Thymus (tissue), 11 donors: ENCODE results near the gene PDE6C. TPM values are rescaled to one million over a fixed set of nuclear protein-coding genes. Genes with fewer than 3 reads are reported as not detected.

Experiments used
- DNase-seq, 9 donors: peaks; one replicate each; pipeline ENCODE4 v3.0.0-alpha.2; 2013; ENCODE audit warnings: low spot score in 9 of 9, low read depth in 6 of 9, missing footprints in 1 of 9
- H3K27ac ChIP-seq, 2 donors: one replicate each; pipeline ENCODE4 v1.5.1; 2013; ENCODE audit warnings: control low read depth in 1 of 2, low read depth in 1 of 2, low read length in 1 of 2, mild to moderate bottlenecking in 1 of 2, moderate library complexity in 1 of 2
- H3K27me3 ChIP-seq, 2 donors: one replicate each; pipeline ENCODE4 v1.5.1; 2013; ENCODE audit warnings: low read length in 1 of 2; ENCODE audit not compliant: control insufficient read depth in 2 of 2, insufficient read depth in 1 of 2
- H3K36me3 ChIP-seq, 2 donors: one replicate each; pipeline ENCODE4 v1.5.1; 2013; ENCODE audit warnings: low read length in 1 of 2, mild to moderate bottlenecking in 1 of 2, moderate library complexity in 1 of 2; ENCODE audit not compliant: control insufficient read depth in 2 of 2, insufficient read depth in 2 of 2
- H3K4me1 ChIP-seq, 2 donors: one replicate each; pipeline ENCODE4 v1.5.1; 2013; ENCODE audit warnings: low read length in 2 of 2; ENCODE audit not compliant: control insufficient read depth in 2 of 2, insufficient read depth in 2 of 2
- H3K4me3 ChIP-seq, 2 donors: one replicate each; pipeline ENCODE4 v1.5.1; 2013; ENCODE audit warnings: low read length in 2 of 2, control low read depth in 1 of 2, mild to moderate bottlenecking in 1 of 2
- H3K9me3 ChIP-seq, 2 donors: one replicate each; pipeline ENCODE4 v1.5.1; 2013; ENCODE audit warnings: low read length in 1 of 2, mild to moderate bottlenecking in 1 of 2; ENCODE audit not compliant: control insufficient read depth in 2 of 2, insufficient read depth in 1 of 2
- WGBS: extraction: QIAGEN DNeasy Blood & Tissue Kit; methylation state at CpG from one replicate; pipeline ENCODE4 v1.1.7; 2013; 5-methylcytosine and 5-hydroxymethylcytosine counted together
- polyA plus RNA-seq: library from polyadenylated mRNA; stranded (reverse); fragments of 200-250 nt; gene quantifications from one replicate; pipeline ENCODE4 v1.2.3, GENCODE V29; 2013
- total RNA-seq: library from RNA; stranded (reverse); fragments of 120-200 nt; gene quantifications from one replicate; pipeline ENCODE4 v1.2.4, GENCODE V29; 2013
- donor health status: healthy.

PDE6C gene
- total and polyA plus RNA-seq, 2 donors, result 0.18 TPM; not detected in 1

DNA sequence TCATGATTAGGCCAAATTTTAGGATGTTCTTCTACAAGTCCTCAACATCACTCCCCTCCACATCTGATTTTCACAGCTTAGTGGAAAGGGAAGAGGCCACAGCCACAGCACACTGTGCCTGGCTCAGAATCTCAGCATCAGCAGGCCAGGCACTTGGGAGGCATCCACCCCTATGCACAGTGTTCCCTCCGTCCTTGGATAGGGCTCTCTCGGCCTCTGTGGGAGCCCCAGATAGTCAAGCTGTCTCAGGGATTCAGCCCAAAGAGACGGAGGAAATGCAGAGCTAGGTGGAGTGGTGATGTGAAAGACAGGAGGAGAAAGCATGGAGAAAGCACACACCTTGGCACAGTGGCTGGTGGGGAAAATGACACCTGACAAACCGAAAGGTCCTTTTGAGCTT lies 12.6 kb upstream of the PDE6C start:
- whole genome bisulfite sequencing, result 98% methylated on average over 4 of the region's 4 CpGs
- no peak overlapping the region for H3K27ac ChIP-seq
- no peaks in the 10 kb centered on the region for H3K36me3 ChIP-seq
- H3K27me3 ChIP-seq, result peaks cover 31 to 54% of the 10 kb centered on the region in 2 donors
- H3K4me3 ChIP-seq, result no peak overlapping the region
- DNase-seq, result no peak
- H3K9me3 ChIP-seq, result peaks cover 0 to 3% of the 10 kb centered on the region in 2 donors
- H3K4me1 ChIP-seq, result no peaks in the 10 kb centered on the region

DNA sequence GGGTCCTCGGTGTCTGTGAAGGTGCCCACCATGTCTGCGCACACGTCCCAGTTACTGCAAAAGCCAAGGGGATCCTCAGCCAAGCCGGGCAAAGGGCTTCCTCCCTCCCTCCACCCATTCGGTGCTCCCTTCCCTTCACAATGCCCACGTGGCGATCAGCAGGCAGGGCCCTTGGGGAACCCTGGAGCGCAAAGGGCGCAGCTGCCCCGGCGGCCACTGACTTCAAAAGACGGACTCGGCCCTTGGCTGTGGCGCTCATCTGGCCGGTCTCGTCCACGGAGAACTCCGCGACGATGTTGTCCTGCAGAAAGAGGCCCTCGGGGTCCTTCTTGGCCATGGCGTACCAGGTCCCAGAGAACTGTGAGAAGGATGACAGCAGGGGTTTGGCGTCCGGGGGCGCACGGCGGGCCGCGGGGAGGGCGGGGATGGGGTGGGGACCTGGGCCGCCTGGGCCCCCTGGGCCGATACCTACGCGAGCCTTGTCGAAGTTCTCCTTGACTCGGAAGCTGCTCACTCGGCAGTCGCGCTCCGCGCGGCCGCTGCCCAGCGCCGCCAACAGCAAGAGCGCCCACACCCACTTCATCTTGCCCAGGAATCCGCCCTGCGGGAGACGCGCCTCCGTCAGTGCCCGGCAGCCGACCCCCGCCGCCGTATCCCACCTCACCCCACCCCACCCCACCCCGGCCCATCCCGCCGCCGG lies 11.7 kb upstream of the PDE6C start:
- no peaks in the 10 kb centered on the region for H3K4me1 ChIP-seq
- no peak for DNase-seq
- WGBS, result 18% methylated on average over 60 of the region's 60 CpGs
- H3K4me3 ChIP-seq, result no peak overlapping the region
- no peak overlapping the region for H3K27ac ChIP-seq
- no peaks in the 10 kb centered on the region for H3K36me3 ChIP-seq
- H3K27me3 ChIP-seq, result peaks cover 31 to 54% of the 10 kb centered on the region in 2 donors
- peaks cover 0 to 3% of the 10 kb centered on the region in 2 donors for H3K9me3 ChIP-seq

DNA sequence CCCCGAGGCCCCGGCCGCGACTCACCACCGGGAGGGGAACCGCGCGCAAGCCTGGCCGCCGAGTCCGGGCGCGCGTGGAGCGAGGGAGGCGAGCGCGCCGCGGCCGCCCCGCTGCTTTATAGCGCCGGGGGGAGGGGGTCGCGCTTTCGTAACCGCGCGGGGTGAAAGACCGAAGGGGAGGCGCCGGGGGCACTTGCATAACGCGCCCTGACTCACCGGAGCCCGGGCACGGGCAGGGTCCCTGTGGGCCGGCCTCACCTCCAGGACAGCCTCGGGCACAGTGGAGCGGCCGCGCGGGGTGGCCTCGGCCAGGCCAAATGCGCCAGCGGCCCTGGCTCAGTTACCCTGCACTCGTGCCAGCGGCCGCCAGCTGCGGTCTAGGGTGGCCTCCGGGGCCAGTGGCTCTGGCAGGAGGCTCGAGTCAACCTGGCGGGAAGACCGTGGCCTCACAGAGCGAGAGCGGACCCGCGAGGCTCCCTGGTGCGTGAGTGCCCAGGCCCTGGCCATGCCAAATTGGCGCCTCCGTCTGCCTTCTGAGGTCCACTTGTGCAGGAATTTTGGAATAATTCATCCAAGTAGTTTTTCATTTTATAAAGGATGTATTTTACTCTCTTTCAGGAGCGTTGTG lies 11.1 kb upstream of the PDE6C start, which contains the start of gene RBP4:
RBP4 (minus strand) TSS at position 90 of the 628 bp plus-strand sequence. CDS start 207 bp downstream, outside the sequence.
- Histone ChIP-seq H3K27ac (no peak within 1 kb of the TSS), H3K4me1 (no peaks in the 10 kb centered on the region), H3K36me3 (no peaks in the 10 kb centered on the region), H3K9me3 (peaks cover 0 to 3% of the 10 kb centered on the region in 2 donors), H3K4me3 (no peak within 1 kb of the TSS), H3K27me3 (peaks cover 31 to 54% of the 10 kb centered on the region in 2 donors)
- 3% methylated on average over 63 of the region's 63 CpGs for WGBS
- DNase-seq, result no peak

DNA sequence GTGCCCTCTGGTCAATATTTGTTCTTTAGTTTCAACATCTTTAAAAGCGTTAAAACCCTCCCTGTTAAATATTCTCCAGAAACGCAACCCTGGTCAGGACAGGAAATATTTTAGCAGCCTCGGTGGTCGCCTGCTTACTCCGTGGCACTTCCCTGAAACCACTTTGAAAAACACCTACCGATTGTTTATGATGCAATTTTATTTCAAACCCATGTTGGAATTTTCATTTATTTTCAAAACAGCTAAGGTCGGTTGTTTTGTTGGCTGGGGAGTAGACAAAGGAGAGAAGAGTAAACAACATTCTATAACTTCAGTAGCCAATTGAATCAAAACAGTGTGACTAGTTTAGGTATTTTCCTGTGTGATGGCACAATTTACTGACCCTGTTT lies 10.6 kb upstream of the PDE6C start:
- Histone ChIP-seq H3K9me3 (peaks cover 0 to 3% of the 10 kb centered on the region in 2 donors), H3K27me3 (peaks cover 31 to 54% of the 10 kb centered on the region in 2 donors), H3K27ac (no peak overlapping the region), H3K36me3 (no peaks in the 10 kb centered on the region), H3K4me3 (no peak overlapping the region), H3K4me1 (no peaks in the 10 kb centered on the region)
- no peak for DNase-seq
- WGBS, result 5% methylated on average over 7 of the region's 7 CpGs

DNA sequence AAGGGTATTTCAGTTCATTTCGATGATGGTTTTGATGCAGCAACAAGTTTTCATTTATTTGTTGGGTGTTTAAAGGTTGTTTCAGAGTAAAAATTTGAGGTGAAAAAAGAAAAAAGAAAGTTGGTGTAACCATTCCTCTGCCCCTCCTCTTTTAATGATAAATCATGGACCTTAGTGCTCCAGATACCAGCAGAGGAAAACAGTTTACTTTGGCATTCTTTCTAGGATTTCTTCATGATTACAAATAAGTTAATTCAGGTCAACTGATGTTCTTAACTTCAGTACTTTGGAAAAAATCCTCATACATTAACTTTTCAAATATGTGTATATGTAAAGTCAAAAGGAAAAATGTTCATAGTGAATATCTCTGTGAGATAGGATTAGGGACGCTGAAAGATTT lies 9.3 kb upstream of the PDE6C start:
- Histone ChIP-seq H3K9me3 (peaks cover 0 to 3% of the 10 kb centered on the region in 2 donors), H3K27me3 (peaks cover 31 to 54% of the 10 kb centered on the region in 2 donors), H3K27ac (no peak overlapping the region), H3K36me3 (no peaks in the 10 kb centered on the region), H3K4me3 (no peak overlapping the region), H3K4me1 (no peaks in the 10 kb centered on the region)
- no peak for DNase-seq
- WGBS, result 96% methylated on average over 2 of the region's 2 CpGs

DNA sequence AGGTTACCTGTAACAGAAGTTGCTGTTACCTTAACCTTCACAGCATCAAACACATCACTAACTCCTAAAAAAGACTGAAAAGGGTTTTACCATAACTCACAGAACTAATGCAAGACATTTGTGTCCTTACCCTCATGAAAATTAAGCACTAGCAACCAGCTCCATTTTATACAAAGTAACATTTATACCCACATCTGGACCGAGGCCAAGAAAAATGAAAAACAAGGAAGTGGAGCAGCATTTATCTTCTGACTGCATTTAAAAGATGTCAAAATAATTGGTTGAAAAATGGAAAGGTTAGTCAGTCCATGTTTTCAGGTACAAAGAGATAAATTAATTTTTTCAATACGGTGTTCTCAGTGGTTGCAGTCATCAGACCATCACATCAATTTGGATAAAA lies 8.2 kb upstream of the PDE6C start:
- peaks cover 0 to 3% of the 10 kb centered on the region in 2 donors for H3K9me3 ChIP-seq
- 9% methylated on average over 2 of the region's 2 CpGs for WGBS
- no peak overlapping the region for H3K4me3 ChIP-seq
- no peaks in the 10 kb centered on the region for H3K4me1 ChIP-seq
- H3K27me3 ChIP-seq, result peaks cover 31 to 50% of the 10 kb centered on the region in 2 donors
- H3K27ac ChIP-seq, result no peak overlapping the region
- DNase-seq, result no peak
- no peaks in the 10 kb centered on the region for H3K36me3 ChIP-seq

DNA sequence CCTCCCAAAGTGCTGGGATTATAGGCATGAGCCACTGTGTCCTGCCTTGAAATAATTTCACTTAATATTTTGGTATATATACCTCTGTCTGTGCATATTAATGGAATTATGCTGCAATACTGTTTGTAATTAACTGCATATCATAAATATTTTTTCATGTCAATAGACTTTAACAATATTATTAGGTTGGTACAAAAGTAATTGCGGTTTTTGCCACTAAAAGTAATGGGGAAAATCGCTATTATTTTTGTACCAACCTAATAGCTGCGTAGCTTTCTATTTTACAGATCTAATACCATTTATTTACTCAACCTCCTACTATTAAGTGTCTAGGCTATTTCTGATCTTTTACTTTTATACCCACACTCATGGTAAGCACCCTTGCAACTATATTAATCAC lies 3.9 kb upstream of the PDE6C start:
- H3K4me3 ChIP-seq, result no peak overlapping the region
- 94% methylated on average over 3 of the region's 3 CpGs for WGBS
- no peaks in the 10 kb centered on the region for H3K36me3 ChIP-seq
- peaks cover 6 to 11% of the 10 kb centered on the region in 2 donors for H3K27me3 ChIP-seq
- H3K27ac ChIP-seq, result no peak overlapping the region
- H3K4me1 ChIP-seq, result no peaks in the 10 kb centered on the region
- no peaks in the 10 kb centered on the region for H3K9me3 ChIP-seq
- no peak for DNase-seq

DNA sequence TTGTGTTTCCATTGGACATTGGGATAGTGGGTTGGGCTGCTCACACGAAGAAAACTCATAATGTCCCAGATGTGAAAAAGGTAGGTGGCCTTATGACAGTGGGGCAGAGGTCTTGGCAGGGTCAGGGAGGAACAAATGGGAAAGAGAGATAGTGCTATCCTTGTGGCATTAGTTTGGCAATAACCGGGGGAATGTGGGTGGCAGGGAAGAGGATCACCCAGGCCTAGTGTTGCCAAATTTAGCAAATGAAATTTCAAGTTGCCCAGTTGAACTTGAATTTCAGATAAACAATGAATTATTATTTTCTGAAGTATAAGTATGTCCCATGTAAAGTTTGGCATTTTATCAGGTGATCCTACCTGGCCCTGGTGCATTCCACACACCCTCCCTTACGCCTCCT lies 789 bp downstream of the PDE6C start:
- Histone ChIP-seq H3K27ac (no peak overlapping the region), H3K4me1 (no peaks in the 10 kb centered on the region), H3K36me3 (no peaks in the 10 kb centered on the region), H3K4me3 (no peak overlapping the region), H3K9me3 (no peaks in the 10 kb centered on the region), H3K27me3 (peaks cover 0 to 2% of the 10 kb centered on the region in 2 donors)
- 93% methylated on average over 3 of the region's 3 CpGs for WGBS
- no peak for DNase-seq

DNA sequence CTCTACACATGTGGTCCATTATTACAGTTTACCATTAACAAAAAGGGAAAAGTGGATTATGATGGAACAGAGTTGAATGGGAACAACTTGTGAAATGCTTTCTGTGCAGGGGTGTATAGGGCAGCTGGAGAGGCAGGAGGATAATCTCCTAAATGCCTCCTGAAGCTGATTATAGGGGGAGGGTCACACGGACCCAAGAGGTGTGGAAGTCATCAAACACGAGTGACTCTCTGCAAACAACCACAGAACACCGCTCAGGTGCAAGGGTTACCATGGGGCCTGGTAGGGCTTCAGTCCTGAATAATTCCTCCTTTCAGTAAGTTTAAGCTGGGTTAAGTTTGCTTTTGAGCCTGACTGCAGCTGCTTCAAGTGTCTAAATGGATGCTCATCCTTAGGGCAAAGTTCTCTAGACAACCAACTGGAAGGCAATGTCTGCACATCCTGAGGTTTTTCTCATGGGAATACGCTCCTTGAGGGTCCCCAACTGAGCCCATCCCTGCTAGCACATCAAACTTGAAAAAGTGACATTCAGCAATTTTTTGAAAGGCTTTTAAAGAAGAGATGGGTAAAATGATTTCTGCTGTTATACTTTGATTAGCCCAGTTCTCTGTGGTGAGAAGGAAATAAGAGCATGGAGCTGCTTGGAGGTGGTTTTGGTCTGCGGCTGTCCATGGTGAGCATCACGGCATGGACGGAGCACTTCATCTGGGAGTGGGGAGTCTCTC lies 1.9 kb downstream of the PDE6C start:
- 94% methylated on average over 7 of the region's 7 CpGs for WGBS
- DNase-seq, result no peak
- Histone ChIP-seq H3K4me1 (no peaks in the 10 kb centered on the region), H3K27ac (no peak overlapping the region), H3K27me3 (peaks cover 0 to 2% of the 10 kb centered on the region in 2 donors), H3K4me3 (no peak overlapping the region), H3K9me3 (no peaks in the 10 kb centered on the region), H3K36me3 (no peaks in the 10 kb centered on the region)
